HG03432 (cell line): ENCODE measurements around the gene PPIA.
A peak's percentile ranks its signal among the peaks of the same experiment; 100 is the strongest.

ENCODE experiments used
- ATAC-seq: cut with Tn5 transposase; IDR thresholded peaks from one replicate; pipeline ENCODE4 v1.9.1; 2021; ENCODE audit warnings: mild to moderate bottlenecking, moderate library complexity; ENCODE audit not compliant: unreplicated experiment

The PPIA gene

GRCh38 chr7:44796504-44797328, at the start of gene PPIA:
Gene PPIA (plus strand): TSS chr7:44796681. CDS start chr7:44796725, 44 bp downstream.
- ATAC-seq = peak; percentile 84

GRCh38 chr7:44748045-44748947, 48.2 kb upstream of the PPIA start, which contains the start of gene ZMIZ2:
Gene ZMIZ2 (plus strand): TSS chr7:44748847. CDS start chr7:44756250, 7,403 bp downstream.
- ATAC-seq = peak; percentile 72

GRCh38 chr7:44748948-44749731, 47.3 kb upstream of the PPIA start:
- ATAC-seq = peak; percentile 16

- no peak for ATAC-seq
These were observed 46.5 kb upstream of the PPIA start for GRCh38 chr7:44749992-44750391.

GRCh38 chr7:44750424-44750823, 46.1 kb upstream of the PPIA start:
- no peak for ATAC-seq

- peak; percentile 60 for ATAC-seq
These were observed 45.4 kb upstream of the PPIA start for GRCh38 chr7:44750921-44751571.

- no peak for ATAC-seq
These were observed 43.7 kb upstream of the PPIA start for GRCh38 chr7:44752822-44753221.

- no peak for ATAC-seq
These were observed 41.4 kb upstream of the PPIA start for GRCh38 chr7:44754802-44755697.

GRCh38 chr7:44755698-44756627, 40.5 kb upstream of the PPIA start:
- ATAC-seq = no peak

GRCh38 chr7:44756904-44757303, 39.6 kb upstream of the PPIA start:
- no peak for ATAC-seq

GRCh38 chr7:44757311-44757710, 39.2 kb upstream of the PPIA start:
- ATAC-seq = no peak

- no peak for ATAC-seq
These were observed 38.7 kb upstream of the PPIA start for GRCh38 chr7:44757739-44758138.

- no peak for ATAC-seq
These were observed 37.2 kb upstream of the PPIA start for GRCh38 chr7:44759246-44759645.

- no peak for ATAC-seq
These were observed 36.4 kb upstream of the PPIA start for GRCh38 chr7:44760034-44760580.

- no peak for ATAC-seq
These were observed 35.0 kb upstream of the PPIA start for GRCh38 chr7:44761207-44762161.

- ATAC-seq = no peak
These were observed 34.2 kb upstream of the PPIA start for GRCh38 chr7:44762300-44762699.
